A549 (cell line): ENCODE measurements around the gene HOXD10.

Experiments used
- BHLHE40 ChIP-seq: IDR thresholded peaks from 2 replicates; pipeline ENCODE4 v1.6.1; 2012; ENCODE audit warnings: low read depth, low read length, inconsistent platforms
- CEBPB ChIP-seq, 2 experiments: fragments of >200 bp in 1 of 2; sonication (Bioruptor Twin) in 1 of 2; formaldehyde crosslinking in 1 of 2; IDR thresholded peaks; 2 replicates each; pipeline ENCODE4 v1.6.1; 2012 to 2016
- CHD2 ChIP-seq: fragments of 150-350 bp; IDR thresholded peaks from 2 replicates; pipeline ENCODE4 v1.6.1; 2014; ENCODE audit warnings: low read length; ENCODE audit not compliant: partially characterized antibody
- EHMT2 ChIP-seq: fragments of 200-600 bp; sonication (generic); IDR thresholded peaks from 2 replicates; pipeline ENCODE4 v1.6.1; 2016; ENCODE audit warnings: antibody characterized with exemption, low read depth, mild to moderate bottlenecking, moderate library complexity
- EP300 ChIP-seq, 2 experiments: fragments of >200 bp; sonication (Bioruptor Twin); formaldehyde crosslinking; IDR thresholded peaks; 2 replicates in 1 of 2; 3 replicates in 1 of 2; pipeline ENCODE4 v1.6.1; 2016 to 2017
- FOSL2 ChIP-seq, 2 experiments: fragments of 450-650 bp in 1 of 2; fragments of >200 bp in 1 of 2; sonication (Bioruptor Twin) in 1 of 2; formaldehyde crosslinking; IDR thresholded peaks; 2 replicates each; pipeline versions ENCODE4 v1.5.0 to v1.6.1; 2016 to 2020; ENCODE audit warnings: mild to moderate bottlenecking in 1 of 2, moderate library complexity in 1 of 2
- JUNB ChIP-seq: fragments of >200 bp; sonication (Bioruptor Twin); formaldehyde crosslinking; IDR thresholded peaks from 2 replicates; pipeline ENCODE4 v1.6.1; 2016
- MAFK ChIP-seq: fragments of 450-650 bp; IDR thresholded peaks from 2 replicates; pipeline ENCODE4 v1.6.1; 2014; ENCODE audit not compliant: partially characterized antibody
- POLR2A ChIP-seq: IDR thresholded peaks from 2 replicates; pipeline ENCODE4 v1.6.1; 2012; ENCODE audit warnings: mild to moderate bottlenecking, low read length
- SMC3 ChIP-seq: fragments of >200 bp; sonication (Bioruptor Twin); formaldehyde crosslinking; IDR thresholded peaks from 3 replicates; pipeline ENCODE4 v1.6.1; 2018; ENCODE audit warnings: inconsistent platforms
- TF ChIP-seq, protein P1 (sequence below): fragments of >200 bp; sonication (Bioruptor Twin); formaldehyde crosslinking; IDR thresholded peaks from 3 replicates; pipeline ENCODE4 v1.5.1; 2016
- TF ChIP-seq, protein P2 (sequence below): fragments of 150-350 bp; IDR thresholded peaks from 2 replicates; pipeline ENCODE4 v1.6.1; 2014; ENCODE audit warnings: low read depth, mild to moderate bottlenecking, low read length
- TF ChIP-seq, protein P3 (sequence below): IDR thresholded peaks from 2 replicates; pipeline ENCODE4 v1.6.1; 2012
- TF ChIP-seq, protein P4 (sequence below): fragments of 200-600 bp; sonication (generic); IDR thresholded peaks from 2 replicates; pipeline ENCODE4 v1.6.1; 2016; ENCODE audit warnings: antibody characterized with exemption, mild to moderate bottlenecking, moderate library complexity

DNA sequence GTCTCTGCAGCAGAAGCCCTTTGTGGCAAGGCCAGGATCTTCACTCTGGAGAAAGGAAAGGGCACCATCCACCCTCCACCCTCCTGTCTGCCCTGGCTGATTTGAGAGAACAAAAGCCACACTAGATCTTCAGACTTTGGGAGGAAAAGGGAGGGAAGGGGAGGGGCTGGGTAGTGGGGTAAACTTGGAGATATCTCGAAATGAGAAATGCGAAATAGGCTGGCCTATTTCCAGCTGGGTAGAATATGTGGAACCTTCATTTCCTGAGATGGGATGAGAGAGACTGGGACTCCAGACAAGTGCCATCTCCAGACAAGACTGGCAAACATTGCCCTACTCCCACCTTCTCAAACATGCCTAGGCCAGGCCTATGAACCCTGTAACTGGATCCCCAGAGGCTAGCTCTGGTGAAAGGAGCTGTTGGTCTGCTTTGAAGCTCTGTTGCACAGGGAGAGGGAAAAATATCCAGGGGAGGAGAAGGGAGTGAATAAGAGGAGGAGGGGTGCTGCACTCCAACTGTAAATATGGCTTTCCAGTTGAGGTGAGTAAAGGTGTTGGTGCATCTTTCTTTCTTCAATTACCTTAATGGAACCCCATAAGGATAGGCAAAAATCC, 15.3 kb upstream of the HOXD10 start:
- no peak for TF ChIP-seq EHMT2
- TF ChIP-seq SMC3, result no peak
- TF ChIP-seq, protein P1, sequence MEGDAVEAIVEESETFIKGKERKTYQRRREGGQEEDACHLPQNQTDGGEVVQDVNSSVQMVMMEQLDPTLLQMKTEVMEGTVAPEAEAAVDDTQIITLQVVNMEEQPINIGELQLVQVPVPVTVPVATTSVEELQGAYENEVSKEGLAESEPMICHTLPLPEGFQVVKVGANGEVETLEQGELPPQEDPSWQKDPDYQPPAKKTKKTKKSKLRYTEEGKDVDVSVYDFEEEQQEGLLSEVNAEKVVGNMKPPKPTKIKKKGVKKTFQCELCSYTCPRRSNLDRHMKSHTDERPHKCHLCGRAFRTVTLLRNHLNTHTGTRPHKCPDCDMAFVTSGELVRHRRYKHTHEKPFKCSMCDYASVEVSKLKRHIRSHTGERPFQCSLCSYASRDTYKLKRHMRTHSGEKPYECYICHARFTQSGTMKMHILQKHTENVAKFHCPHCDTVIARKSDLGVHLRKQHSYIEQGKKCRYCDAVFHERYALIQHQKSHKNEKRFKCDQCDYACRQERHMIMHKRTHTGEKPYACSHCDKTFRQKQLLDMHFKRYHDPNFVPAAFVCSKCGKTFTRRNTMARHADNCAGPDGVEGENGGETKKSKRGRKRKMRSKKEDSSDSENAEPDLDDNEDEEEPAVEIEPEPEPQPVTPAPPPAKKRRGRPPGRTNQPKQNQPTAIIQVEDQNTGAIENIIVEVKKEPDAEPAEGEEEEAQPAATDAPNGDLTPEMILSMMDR, result no peak
- TF ChIP-seq POLR2A, result no peak
- TF ChIP-seq CHD2, result no peak
- no peak for TF ChIP-seq JUNB
- no peak for TF ChIP-seq FOSL2 (IDR thresholded peaks at IDR 0.05)
- TF ChIP-seq FOSL2 (CRISPR knock-in tag; IDR thresholded peaks at IDR 0.05), result no peak
- TF ChIP-seq, protein P2, sequence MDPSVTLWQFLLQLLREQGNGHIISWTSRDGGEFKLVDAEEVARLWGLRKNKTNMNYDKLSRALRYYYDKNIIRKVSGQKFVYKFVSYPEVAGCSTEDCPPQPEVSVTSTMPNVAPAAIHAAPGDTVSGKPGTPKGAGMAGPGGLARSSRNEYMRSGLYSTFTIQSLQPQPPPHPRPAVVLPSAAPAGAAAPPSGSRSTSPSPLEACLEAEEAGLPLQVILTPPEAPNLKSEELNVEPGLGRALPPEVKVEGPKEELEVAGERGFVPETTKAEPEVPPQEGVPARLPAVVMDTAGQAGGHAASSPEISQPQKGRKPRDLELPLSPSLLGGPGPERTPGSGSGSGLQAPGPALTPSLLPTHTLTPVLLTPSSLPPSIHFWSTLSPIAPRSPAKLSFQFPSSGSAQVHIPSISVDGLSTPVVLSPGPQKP, result no peak
- no peak for TF ChIP-seq MAFK
- TF ChIP-seq, protein P3, sequence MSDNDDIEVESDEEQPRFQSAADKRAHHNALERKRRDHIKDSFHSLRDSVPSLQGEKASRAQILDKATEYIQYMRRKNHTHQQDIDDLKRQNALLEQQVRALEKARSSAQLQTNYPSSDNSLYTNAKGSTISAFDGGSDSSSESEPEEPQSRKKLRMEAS, result no peak
- TF ChIP-seq EP300 (IDR thresholded peaks at IDR 0.05), result no peak
- TF ChIP-seq BHLHE40, result no peak
- TF ChIP-seq, protein P4, sequence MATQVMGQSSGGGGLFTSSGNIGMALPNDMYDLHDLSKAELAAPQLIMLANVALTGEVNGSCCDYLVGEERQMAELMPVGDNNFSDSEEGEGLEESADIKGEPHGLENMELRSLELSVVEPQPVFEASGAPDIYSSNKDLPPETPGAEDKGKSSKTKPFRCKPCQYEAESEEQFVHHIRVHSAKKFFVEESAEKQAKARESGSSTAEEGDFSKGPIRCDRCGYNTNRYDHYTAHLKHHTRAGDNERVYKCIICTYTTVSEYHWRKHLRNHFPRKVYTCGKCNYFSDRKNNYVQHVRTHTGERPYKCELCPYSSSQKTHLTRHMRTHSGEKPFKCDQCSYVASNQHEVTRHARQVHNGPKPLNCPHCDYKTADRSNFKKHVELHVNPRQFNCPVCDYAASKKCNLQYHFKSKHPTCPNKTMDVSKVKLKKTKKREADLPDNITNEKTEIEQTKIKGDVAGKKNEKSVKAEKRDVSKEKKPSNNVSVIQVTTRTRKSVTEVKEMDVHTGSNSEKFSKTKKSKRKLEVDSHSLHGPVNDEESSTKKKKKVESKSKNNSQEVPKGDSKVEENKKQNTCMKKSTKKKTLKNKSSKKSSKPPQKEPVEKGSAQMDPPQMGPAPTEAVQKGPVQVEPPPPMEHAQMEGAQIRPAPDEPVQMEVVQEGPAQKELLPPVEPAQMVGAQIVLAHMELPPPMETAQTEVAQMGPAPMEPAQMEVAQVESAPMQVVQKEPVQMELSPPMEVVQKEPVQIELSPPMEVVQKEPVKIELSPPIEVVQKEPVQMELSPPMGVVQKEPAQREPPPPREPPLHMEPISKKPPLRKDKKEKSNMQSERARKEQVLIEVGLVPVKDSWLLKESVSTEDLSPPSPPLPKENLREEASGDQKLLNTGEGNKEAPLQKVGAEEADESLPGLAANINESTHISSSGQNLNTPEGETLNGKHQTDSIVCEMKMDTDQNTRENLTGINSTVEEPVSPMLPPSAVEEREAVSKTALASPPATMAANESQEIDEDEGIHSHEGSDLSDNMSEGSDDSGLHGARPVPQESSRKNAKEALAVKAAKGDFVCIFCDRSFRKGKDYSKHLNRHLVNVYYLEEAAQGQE, result no peak
- TF ChIP-seq CEBPB (IDR thresholded peaks at IDR 0.05), result no peak
